Measurements from ENCODE around the gene BAHCC1. TPM values are rescaled to one million over a fixed set of nuclear protein-coding genes. Genes with fewer than 3 reads are reported as not detected.
A peak's percentile ranks its signal among the peaks of the same experiment; 100 is the strongest.

The BAHCC1 gene
- total RNA-seq, 1 experiment from 2014 or later: 3.1 TPM

DNA sequence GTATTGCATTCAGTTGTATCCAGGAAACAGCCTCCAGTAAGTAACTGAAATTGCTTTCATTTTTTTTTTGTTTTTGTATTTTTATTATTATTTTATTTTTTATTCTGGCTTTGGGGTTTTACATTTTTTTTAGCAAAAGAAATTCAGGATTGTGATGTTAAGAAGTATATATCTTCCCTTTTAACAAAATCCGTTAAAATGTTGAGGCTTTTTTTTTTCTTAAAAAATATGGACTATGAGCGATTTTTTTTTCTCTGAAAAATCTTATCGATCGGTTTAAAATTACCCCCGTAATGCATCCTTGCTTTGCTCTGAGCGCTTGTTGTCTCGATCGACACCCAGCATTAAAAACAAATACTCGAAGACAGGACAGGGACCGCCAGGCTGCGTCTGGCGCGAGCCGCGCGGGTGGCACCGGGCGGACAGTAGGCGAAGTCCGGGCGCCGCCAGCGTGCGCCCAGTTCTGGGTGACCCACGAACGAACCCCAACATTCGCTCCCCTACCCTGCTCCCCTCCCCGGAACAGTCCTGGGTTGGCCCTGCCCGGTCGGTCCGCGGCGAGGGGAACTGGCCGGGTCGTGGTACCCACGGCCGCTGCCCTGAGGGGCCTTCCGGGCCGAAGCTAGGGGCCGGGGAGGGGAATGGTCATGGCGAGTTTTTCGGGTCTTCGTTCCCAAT is 482 bp downstream of the BAHCC1 start:
- Histone ChIP-seq H2BK120ac (ENCODE audit: low read depth, low read length, poor library complexity, severe bottlenecking) (no peak overlapping the region), H3K4me1 (ENCODE audit: insufficient read depth, low read length) (no peaks in the 10 kb centered on the region), H3K56ac (ENCODE audit: insufficient read length, low read depth, low read length) (no peak overlapping the region), H4K20me1 (ENCODE audit: control insufficient read depth, insufficient read depth, insufficient read length) (no peaks in the 10 kb centered on the region), H3K4me2 (ENCODE audit: insufficient read depth, insufficient read length, low read length) (peak overlapping the region; percentile 39), H3K18ac (ENCODE audit: insufficient read length, low read depth, low read length) (peak overlapping the region; percentile 10), H3K79me2 (ENCODE audit: insufficient read depth, low read length) (no peaks in the 10 kb centered on the region), H3K27ac (ENCODE audit: insufficient read length, low read depth, low read length) (no peak overlapping the region), H2AFZ (ENCODE audit: low read length) (no peak overlapping the region), H2BK15ac (ENCODE audit: low read depth, low read length) (no peak overlapping the region), H3K27me3 (ENCODE audit: insufficient read depth, low read length) (peaks cover 40% of the 10 kb centered on the region), H2BK5ac (ENCODE audit: insufficient read length, low read length) (no peak overlapping the region), H4K5ac (ENCODE audit: insufficient read length, low read depth, low read length) (no peak overlapping the region), H2AK5ac (ENCODE audit: insufficient read length, low read length) (no peak overlapping the region), H3T11ph (ENCODE audit: low read length) (no peak overlapping the region), H4K91ac (ENCODE audit: insufficient read length, low read depth, low read length) (no peak overlapping the region), H2BK12ac (ENCODE audit: insufficient read length, low read depth, low read length) (no peak overlapping the region), H3K9me3 (ENCODE audit: control insufficient read depth, low read depth, low read length) (no peaks in the 10 kb centered on the region), H2BK20ac (ENCODE audit: low read depth, low read length, poor library complexity, severe bottlenecking) (no peak overlapping the region), H3K23ac (ENCODE audit: insufficient read length, low read depth, low read length) (no peak overlapping the region), H3K23me2 (ENCODE audit: insufficient read length, low read depth, low read length, poor library complexity, severe bottlenecking) (peaks cover 48% of the 10 kb centered on the region), H3K9ac (ENCODE audit: extremely low read depth, insufficient read length, low read length) (no peak overlapping the region), H3K79me1 (ENCODE audit: insufficient read depth, low read depth, low read length, poor library complexity, severe bottlenecking) (no peaks in the 10 kb centered on the region), H4K8ac (replicated peaks; ENCODE audit: insufficient read length, low read depth, low read length) (no peak overlapping the region), H3K14ac (ENCODE audit: insufficient read depth, low read length) (no peak overlapping the region; the same call in 1 of the 2 replicates), H3K4ac (ENCODE audit: low read depth, low read length) (no peak overlapping the region)
- TF ChIP-seq CTCF (conservative IDR thresholded peaks at IDR 0.05): no peak
- Mint-ChIP-seq H3K27ac (no peak overlapping the region), H3K4me3 (peak overlapping the region; percentile 63 to 84), H3K27me3 (ENCODE audit: low read depth) (peaks cover 54% of the 10 kb centered on the region), H3K4me1 (peaks cover 26 to 50% of the 10 kb centered on the region in 2 experiments), H3K9me3 (peaks cover 0 to 6% of the 10 kb centered on the region in 2 experiments; a peak in 1 of 5 replicates), H3K36me3 (ENCODE audit: insufficient read depth in 1 of 3, low read depth in 3 of 3) (peaks cover 0 to 7% (median 4%) of the 10 kb centered on the region in 3 experiments; a peak in 3 of 7 replicates)
- no CpG with 5 or more reads among the region's 43 CpGs for WGBS (ENCODE audit: extremely low coverage, insufficient read length, low lambda C conversion rate)
- DNase-seq: no peak
